ENCODE data around the gene HDAC9.

GRCh38 chr7:18815261-18815960, 319.9 kb downstream of the HDAC9 start:
- no peak for TF ChIP-seq RNF2 (IDR thresholded peaks at IDR 0.05; ENCODE audit: borderline replicate concordance, low read depth)
- TF ChIP-seq ZC3H11A (IDR thresholded peaks at IDR 0.05): no peak
- TF ChIP-seq JUNB (IDR thresholded peaks at IDR 0.05): no peak
- TF ChIP-seq CTCF (IDR thresholded peaks at IDR 0.05): no peak
- no peak for TF ChIP-seq HES2 (IDR thresholded peaks at IDR 0.05)
- no peak for TF ChIP-seq RAD21 (conservative IDR thresholded peaks at IDR 0.05 in 1 of 2, IDR thresholded peaks at IDR 0.05 in 1 of 2)
- TF ChIP-seq BHLHE40 (IDR thresholded peaks at IDR 0.05; ENCODE audit: low read depth, low read length): no peak
